GM23248 (cell line): ENCODE data around the gene C19orf25.

Source experiments
- EZH2 ChIP-seq: fragments of 200-600 bp; sonication (generic); IDR thresholded peaks from 2 replicates; pipeline ENCODE4 v1.6.1; 2018; ENCODE audit warnings: antibody characterized with exemption, mild to moderate bottlenecking; ENCODE audit not compliant: insufficient read depth, poor library complexity, severe bottlenecking
- EZH2phosphoT487 ChIP-seq: fragments of 200-600 bp; sonication (generic); IDR thresholded peaks from 2 replicates; pipeline ENCODE4 v1.6.1; 2018; ENCODE audit warnings: antibody characterized with exemption, moderate library complexity, mild to moderate bottlenecking, low read depth; ENCODE audit not compliant: insufficient read depth

DNA sequence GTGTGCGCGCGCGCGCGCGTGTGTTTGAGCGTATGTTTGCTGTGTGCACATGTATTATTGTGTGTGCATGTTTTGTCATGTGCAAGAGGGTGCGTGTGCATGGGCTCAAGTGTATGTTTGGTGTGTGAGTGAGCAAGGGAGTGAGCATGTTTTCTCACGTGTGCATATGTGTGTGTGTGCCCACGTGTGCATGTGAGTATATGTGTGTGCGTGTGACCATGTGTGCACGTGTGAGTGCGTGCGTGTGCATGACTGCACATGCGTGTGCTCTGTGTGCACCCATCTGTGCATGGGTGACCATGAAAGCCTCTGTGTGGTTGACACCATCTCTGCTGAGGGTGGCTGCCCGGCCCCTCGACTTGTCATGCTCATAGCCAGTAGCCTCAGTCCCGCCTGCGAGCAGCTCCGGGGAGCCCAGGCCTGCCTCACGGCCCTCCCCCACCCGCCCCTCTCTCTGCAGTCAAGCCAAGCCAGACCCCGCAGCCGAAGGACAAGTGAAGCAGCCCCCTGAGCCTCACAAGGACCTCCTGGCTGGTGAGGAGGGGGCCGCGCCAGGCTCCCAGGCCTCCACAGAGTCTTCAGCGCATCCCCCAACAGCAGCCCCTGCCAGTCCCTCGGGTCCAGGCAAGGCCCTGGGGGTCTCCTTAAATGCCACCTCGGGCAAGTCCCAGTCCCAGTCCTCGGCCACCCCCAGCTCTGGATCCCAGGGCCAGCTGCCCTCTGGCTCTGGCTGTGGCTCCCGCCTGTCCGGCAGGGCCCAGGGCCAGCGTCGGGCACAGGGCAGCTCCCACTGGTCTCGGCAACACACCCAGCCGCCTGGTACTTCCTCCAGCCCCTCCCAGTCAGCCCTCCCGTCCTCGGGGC is 17.9 kb upstream of the C19orf25 start:
- TF ChIP-seq EZH2 (no peak), EZH2phosphoT487 (no peak)
